Hepatic stellate cell (primary cell): ENCODE results near the gene CFL2.
"Not testable (repeated sequence)": the region's sequence is repeated elsewhere in the genome, so short reads cannot be mapped to it uniquely, and the experiment has no call there.

Source experiments
- DNase-seq: peaks from one replicate; pipeline ENCODE4 v3.0.0; 2011; ENCODE audit warnings: low spot score

Gene CFL2

GRCh38 chr14:34711796-34712712 is 2.3 kb downstream of the CFL2 start:
- DNase-seq, result no peak

- DNase-seq, result peak; percentile 77
These were observed 3.2 kb downstream of the CFL2 start for GRCh38 chr14:34711169-34711568.

GRCh38 chr14:34710744-34711143 is 3.6 kb downstream of the CFL2 start:
- DNase-seq, result no peak

GRCh38 chr14:34710006-34710405 is 4.4 kb downstream of the CFL2 start:
- DNase-seq, result no peak

- DNase-seq, result no peak
These were observed 6.7 kb downstream of the CFL2 start for GRCh38 chr14:34707722-34708121.

GRCh38 chr14:34701808-34702207 is 12.6 kb downstream of the CFL2 start:
- no peak for DNase-seq

GRCh38 chr14:34700622-34701130 is 13.7 kb downstream of the CFL2 start:
- DNase-seq, result no peak

GRCh38 chr14:34699873-34700621 is 14.3 kb downstream of the CFL2 start:
- DNase-seq, result peak; percentile 67

- DNase-seq, result not testable (repeated sequence)
These were observed 20.2 kb downstream of the CFL2 start for GRCh38 chr14:34694216-34694615.

- DNase-seq, result no peak
These were observed 21.0 kb downstream of the CFL2 start for GRCh38 chr14:34693228-34693939.

GRCh38 chr14:34692898-34693227 is 21.5 kb downstream of the CFL2 start:
- DNase-seq, result no peak

GRCh38 chr14:34692348-34692747 is 22.0 kb downstream of the CFL2 start:
- no peak for DNase-seq

- no peak for DNase-seq
These were observed 23.2 kb downstream of the CFL2 start for GRCh38 chr14:34691206-34691605.

GRCh38 chr14:34688470-34689206 is 25.8 kb downstream of the CFL2 start:
- DNase-seq, result no peak

GRCh38 chr14:34685819-34686428 is 28.5 kb downstream of the CFL2 start:
- DNase-seq, result no peak

GRCh38 chr14:34684578-34684977 is 29.8 kb downstream of the CFL2 start:
- DNase-seq, result no peak

GRCh38 chr14:34682787-34683321 is 31.5 kb downstream of the CFL2 start:
- DNase-seq, result no peak

GRCh38 chr14:34680806-34681479 is 33.5 kb downstream of the CFL2 start:
- no peak for DNase-seq

- DNase-seq, result no peak
These were observed 35.7 kb downstream of the CFL2 start for GRCh38 chr14:34678735-34679134.

GRCh38 chr14:34678306-34678705 is 36.1 kb downstream of the CFL2 start:
- DNase-seq, result no peak
